IgD-negative memory B cell (primary cell): ENCODE data around the gene MCF2L. TPM values are rescaled to one million over a fixed set of nuclear protein-coding genes. Genes with fewer than 3 reads are reported as not detected.

Source experiments
- H3K27ac Mint-ChIP-seq, 3 donors: one replicate each; pipeline ENCODE4 v1.8.0; 2020 to 2022; ENCODE audit warnings: mild to moderate bottlenecking in 3 of 3, mixed read lengths in 3 of 3, moderate library complexity in 1 of 3
- H3K27me3 Mint-ChIP-seq: one replicate; pipeline ENCODE4 v1.8.0; 2021; ENCODE audit warnings: mixed read lengths
- H3K36me3 Mint-ChIP-seq: one replicate; pipeline ENCODE4 v1.8.0; 2020; ENCODE audit warnings: mild to moderate bottlenecking, mixed read lengths
- H3K4me1 Mint-ChIP-seq, 3 donors: one replicate each; pipeline ENCODE4 v1.8.0; 2020 to 2022; ENCODE audit warnings: mixed read lengths in 3 of 3, mild to moderate bottlenecking in 1 of 3
- H3K4me3 Mint-ChIP-seq, 4 donors: one replicate each; pipeline ENCODE4 v1.8.0; 2020 to 2022; ENCODE audit warnings: mild to moderate bottlenecking in 4 of 4, mixed read lengths in 4 of 4, moderate library complexity in 3 of 4
- H3K9me3 Mint-ChIP-seq, 3 donors: one replicate each; pipeline ENCODE4 v1.8.0; 2020 to 2021; ENCODE audit warnings: mixed read lengths in 3 of 3, mild to moderate bottlenecking in 1 of 3
- polyA plus RNA-seq: library from polyadenylated mRNA; unstranded; fragments of 300-500 nt; fragmentation: Illumina TruSeq; gene quantifications from one replicate; pipeline ENCODE4 v1.2.3, GENCODE V29; 2021

The MCF2L gene
- polyA plus RNA-seq, 1 donor from 2014 or later = 1.7 TPM

DNA sequence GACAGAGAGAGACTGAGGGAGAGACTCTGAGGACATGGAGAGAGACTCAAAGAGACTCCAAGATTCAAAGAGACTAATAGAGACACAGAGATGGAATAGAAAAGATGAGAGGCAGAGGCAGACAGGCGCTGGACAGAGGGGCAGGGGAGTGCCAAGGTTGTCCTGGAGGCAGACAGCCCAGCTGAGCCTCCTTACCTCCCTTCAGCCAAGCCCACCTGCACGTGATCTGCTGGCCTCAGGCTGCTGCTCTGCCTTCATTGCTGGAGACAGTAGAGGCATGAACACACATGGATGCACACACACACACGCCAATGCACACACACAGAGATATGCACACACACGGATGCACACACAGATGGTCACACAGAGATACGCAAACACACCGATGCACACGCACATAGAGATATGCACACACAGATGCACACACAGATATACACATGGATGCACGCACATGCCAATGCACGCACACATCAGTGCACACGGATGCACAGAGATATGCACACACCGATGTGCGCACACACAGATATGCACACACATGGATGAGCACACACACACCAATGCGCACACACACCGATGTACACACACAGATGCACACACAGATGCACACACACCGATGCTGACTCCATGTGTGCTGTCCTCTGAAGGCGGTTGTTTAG lies 150.3 kb downstream of the MCF2L start:
- peaks cover 1% of the 10 kb centered on the region for H3K27me3 Mint-ChIP-seq
- H3K4me1 Mint-ChIP-seq = no peaks in the 10 kb centered on the region
- no peaks in the 10 kb centered on the region for H3K36me3 Mint-ChIP-seq
- no peaks in the 10 kb centered on the region for H3K9me3 Mint-ChIP-seq
- H3K4me3 Mint-ChIP-seq = no peak overlapping the region
- peak overlapping the region in 1 of 3 donors; percentile 77 for H3K27ac Mint-ChIP-seq

DNA sequence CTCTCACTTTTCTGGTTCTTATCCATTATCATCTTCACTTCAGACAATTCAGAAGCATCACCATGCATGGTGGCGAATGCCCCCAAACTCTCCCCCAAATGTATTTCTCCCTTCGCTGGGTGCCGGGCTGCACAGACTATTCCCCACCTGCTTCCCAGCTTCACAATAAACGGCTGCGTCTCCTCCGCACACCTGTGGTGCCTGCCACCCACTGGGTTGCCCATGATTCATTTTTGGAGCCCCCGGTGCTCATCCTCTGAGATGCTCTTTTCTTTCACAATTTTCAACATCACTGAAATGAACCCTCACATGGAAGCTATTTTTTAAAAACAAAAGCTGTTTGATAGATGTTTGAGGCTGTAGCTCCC lies 150.8 kb downstream of the MCF2L start:
- H3K27me3 Mint-ChIP-seq = peaks cover 1% of the 10 kb centered on the region
- H3K27ac Mint-ChIP-seq = peak overlapping the region in 1 of 3 donors; percentile 77
- no peaks in the 10 kb centered on the region for H3K36me3 Mint-ChIP-seq
- H3K9me3 Mint-ChIP-seq = no peaks in the 10 kb centered on the region
- H3K4me3 Mint-ChIP-seq = no peak overlapping the region
- H3K4me1 Mint-ChIP-seq = no peaks in the 10 kb centered on the region

DNA sequence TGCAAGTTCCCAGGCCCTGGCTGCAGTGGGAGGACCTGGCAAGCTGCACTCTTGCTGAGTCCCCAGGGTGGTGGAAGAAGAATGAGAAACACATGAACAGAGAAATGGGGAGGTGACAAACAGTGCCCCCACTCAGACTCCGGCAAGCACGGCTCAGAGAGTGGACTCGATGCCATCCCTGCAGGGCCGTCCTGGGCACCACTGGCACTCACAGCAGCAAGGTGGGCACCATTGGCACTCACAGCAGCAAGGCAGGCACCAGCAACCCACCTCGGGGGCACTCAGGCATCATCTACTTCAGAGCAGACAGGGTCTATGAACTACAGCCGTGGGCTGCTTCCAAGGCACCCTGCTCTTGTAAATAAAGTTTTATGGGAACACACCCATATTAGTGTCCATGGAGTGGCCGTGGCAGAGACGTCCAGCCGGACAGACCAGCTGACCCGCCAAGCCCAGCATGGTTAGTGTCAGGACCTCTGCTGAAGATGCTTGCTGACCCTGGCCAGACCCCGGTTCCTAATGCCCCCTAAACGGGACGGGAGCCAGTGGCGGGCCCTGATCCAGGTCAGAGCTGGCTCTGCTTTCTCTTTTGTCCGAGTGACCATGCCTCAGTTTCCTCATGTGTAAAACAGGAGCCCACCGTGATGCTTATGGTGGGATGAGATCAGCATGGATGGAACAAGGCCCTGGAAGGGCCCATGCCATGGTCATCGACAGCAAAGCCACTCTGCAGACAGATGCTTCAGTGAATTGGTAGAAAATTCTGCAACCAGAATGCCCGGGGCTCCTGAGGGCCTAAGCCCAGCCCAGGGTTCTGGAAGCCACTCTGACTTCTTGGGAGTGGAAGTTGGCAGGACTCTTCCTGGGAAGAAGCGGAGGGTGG lies 151.5 kb downstream of the MCF2L start:
- H3K27me3 Mint-ChIP-seq = peaks cover 1% of the 10 kb centered on the region
- no peak overlapping the region for H3K4me3 Mint-ChIP-seq
- H3K27ac Mint-ChIP-seq = no peak overlapping the region
- no peaks in the 10 kb centered on the region for H3K9me3 Mint-ChIP-seq
- no peaks in the 10 kb centered on the region for H3K4me1 Mint-ChIP-seq
- no peaks in the 10 kb centered on the region for H3K36me3 Mint-ChIP-seq

DNA sequence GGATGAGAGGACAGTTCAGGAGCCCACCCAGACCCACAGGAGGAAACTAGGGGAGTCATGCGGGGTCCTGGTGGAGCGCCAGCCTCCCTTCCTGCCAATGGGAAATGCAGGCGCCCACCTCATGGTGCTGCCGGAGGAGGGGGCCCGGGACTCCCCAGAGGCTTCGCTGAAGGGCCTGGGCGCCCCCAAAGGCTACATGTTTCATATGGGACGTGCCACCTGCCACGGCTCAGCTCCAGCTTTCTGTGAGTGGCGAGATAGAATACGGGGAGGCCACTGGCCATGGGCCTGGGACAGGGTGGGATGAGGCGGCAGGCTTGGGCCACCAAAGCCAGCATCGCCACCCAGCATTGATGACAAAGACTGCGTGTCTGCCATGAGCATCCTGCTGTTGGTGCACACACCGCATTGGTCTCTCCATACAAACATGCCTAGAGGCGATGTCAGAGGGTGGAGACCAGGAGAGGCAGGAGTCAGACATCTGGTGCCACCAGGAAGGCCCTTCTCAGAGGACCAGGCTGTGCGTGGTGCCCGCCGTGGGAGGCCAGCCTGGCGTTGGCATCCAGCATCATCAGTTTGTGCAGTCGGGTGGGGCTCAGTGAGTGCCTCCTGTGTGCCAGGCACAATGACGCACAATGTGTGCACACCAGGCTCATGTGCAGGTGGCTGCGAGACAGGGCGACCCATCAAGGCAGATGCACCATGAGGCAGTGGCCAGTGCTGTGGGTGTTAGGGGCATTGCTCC lies 152.3 kb downstream of the MCF2L start:
- H3K27me3 Mint-ChIP-seq = peaks cover 5% of the 10 kb centered on the region
- no peaks in the 10 kb centered on the region for H3K9me3 Mint-ChIP-seq

DNA sequence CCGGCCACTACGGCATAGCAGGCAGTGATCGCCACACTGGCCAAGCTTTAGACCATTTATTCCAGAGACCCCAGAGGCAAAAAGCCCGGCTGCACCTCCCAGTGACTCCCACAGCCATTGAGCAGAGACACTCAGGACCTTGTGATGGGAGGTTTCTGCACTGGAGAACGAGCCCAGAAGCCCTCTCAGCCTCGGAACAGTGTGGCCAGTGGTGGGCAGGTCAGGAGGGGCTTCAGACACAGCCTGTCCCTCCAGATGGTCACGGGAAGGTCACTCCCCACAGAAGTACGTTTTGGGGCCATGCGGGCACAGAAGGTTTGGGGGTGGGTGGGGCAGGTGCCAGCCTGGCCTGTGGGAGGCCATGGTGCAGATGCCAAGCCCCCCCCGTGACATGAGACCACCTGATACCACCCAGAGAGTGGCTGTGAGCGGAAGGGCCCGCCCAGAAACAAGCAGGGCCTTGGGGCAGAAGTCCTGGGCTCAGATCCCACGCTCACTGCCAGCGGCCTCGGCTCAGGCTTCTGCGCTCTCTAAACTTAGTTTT lies 153.0 kb downstream of the MCF2L start:
- peaks cover 5% of the 10 kb centered on the region for H3K27me3 Mint-ChIP-seq
- no peaks in the 10 kb centered on the region for H3K4me1 Mint-ChIP-seq
- no peaks in the 10 kb centered on the region for H3K9me3 Mint-ChIP-seq
- no peak overlapping the region for H3K27ac Mint-ChIP-seq
- no peaks in the 10 kb centered on the region for H3K36me3 Mint-ChIP-seq
- peak overlapping the region in 1 of 4 donors; percentile 17 for H3K4me3 Mint-ChIP-seq

More for the DNA sequence above, 152.3 kb downstream of the MCF2L start:
- Mint-ChIP-seq H3K27ac (no peak overlapping the region), H3K4me3 (no peak overlapping the region), H3K36me3 (no peaks in the 10 kb centered on the region), H3K4me1 (no peaks in the 10 kb centered on the region)

DNA sequence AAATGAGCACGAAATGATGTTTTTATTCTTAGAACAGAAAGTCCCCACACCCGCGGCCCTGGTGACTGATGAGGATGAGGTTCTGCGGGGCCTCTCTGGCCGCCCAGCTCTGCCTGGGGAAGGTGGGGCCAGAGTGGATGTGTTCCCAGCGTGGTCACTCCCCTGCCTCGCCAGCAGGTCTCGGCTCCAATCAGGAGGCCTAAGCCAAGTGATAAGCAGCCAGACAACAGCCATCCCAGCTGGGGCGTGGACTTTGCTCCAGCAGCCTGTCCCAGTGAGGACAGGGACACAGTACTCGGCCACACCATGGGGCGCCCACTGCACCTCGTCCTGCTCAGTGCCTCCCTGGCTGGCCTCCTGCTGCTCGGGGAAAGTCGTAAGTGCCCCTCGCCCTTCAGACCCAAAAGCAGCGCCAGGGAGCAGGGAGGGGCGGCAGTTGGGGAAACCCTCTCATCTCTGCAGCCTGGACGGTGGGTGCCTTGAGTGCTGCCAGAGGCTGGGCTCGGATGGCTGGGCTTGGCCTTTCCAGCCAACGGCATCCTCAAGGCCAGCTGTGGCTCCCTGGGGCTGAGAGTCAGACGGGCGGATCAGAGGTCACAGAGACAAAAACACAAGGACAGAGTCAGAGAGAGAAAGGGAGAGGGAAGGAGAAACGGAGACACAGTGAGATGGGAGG lies 153.7 kb downstream of the MCF2L start, which contains the start of gene F10:
Gene F10 (plus strand): TSS at position 250 of the 676 bp plus-strand sequence. CDS start 57 bp downstream, at position 307.
- Mint-ChIP-seq H3K27ac (no peak within 1 kb of the TSS), H3K4me1 (no peaks in the 10 kb centered on the region), H3K4me3 (peak within 1 kb of the TSS in 1 of 4 donors; percentile 17), H3K36me3 (no peaks in the 10 kb centered on the region), H3K27me3 (peaks cover 10% of the 10 kb centered on the region), H3K9me3 (no peaks in the 10 kb centered on the region)

DNA sequence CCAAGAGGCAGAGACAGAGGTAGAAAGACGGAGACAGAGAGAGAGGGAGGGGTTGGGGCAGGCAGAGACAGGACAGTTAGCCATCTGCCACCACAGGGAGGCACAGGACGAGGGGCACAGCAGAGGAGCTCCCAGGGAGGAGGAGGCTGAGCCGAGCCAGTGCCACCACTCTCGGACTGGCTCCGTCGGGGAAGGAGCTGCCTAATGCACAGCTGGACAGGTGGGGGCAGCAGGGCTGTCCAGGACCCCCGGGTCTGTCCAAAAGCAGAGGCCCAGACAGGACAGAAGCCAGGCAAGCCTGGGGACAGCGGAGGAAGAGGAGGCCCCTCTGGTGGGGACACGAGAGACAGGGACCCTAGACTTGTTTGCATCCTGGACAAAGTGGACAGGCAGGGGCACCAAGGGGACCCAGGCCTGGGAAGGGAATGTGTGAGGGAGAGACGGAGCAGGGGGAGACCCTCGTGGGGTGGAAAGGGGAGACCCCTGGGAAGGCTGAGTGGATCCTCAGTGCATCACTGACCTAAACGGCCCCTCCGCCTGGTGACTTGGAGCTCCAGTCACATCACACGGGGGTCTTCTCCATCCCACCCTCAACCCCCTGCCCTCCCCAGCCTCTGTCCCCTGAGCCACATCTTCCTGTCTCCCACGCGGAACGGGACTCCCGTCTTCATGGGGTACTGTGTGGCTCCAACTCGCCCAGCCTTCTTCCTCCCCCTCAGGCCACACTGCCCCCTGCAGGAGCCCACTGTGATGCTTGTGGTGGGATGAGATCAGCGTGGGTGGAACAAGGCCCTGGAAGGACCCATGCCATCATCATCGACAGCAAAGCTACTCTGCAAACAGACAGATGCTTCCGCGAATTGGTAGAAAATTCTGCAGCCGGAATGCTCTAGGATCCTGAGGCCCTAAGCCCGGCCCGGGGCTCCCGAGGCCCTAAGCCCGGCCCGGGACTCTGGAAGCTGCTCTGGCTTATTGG lies 154.5 kb downstream of the MCF2L start:
- H3K4me3 Mint-ChIP-seq = no peak overlapping the region
- no peaks in the 10 kb centered on the region for H3K36me3 Mint-ChIP-seq
- H3K27ac Mint-ChIP-seq = no peak overlapping the region

DNA sequence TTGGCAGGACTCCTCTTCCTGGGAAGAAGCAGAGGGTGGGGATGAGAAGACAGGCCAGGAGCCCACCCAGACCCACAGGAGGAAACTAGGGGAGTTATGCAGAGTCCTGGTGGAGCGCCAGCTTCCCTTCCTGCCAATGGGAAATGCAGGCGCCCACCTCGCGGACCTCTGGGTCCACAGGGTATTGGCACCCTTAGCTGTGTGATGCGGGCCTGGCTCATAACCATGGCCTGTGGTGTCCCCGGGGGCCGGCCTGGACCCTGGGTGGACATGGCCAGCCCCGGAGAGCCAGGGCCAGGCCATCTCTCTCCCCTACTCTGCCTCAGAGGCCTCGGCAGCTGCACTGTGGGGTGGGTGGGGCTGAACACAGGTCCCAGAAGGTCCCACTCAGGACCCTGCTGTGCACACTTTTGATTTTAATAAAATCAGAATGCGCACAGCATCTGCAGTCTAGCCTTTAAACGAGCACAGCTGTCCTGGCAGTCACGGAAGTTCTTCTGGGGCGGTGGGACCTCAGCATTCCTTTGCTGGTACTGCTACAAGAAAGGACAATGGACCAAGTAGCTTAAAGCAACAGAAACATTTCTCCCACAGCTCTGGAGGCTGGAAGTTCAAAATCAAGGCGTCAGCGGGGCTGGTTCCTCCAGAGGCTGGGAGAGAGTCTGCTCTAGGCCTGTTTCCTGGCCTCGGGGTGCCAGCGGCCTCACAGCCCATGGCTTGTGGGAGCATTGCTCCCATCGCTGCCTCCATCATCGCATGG lies 155.4 kb downstream of the MCF2L start:
- no peaks in the 10 kb centered on the region for H3K36me3 Mint-ChIP-seq
- no peaks in the 10 kb centered on the region for H3K4me1 Mint-ChIP-seq
- H3K9me3 Mint-ChIP-seq = no peaks in the 10 kb centered on the region
- H3K27ac Mint-ChIP-seq = no peak overlapping the region
- no peak overlapping the region for H3K4me3 Mint-ChIP-seq
- H3K27me3 Mint-ChIP-seq = peaks cover 16% of the 10 kb centered on the region

More for the DNA sequence above, 154.5 kb downstream of the MCF2L start:
- H3K4me1 Mint-ChIP-seq = no peaks in the 10 kb centered on the region
- peaks cover 11% of the 10 kb centered on the region for H3K27me3 Mint-ChIP-seq
- H3K9me3 Mint-ChIP-seq = no peaks in the 10 kb centered on the region

DNA sequence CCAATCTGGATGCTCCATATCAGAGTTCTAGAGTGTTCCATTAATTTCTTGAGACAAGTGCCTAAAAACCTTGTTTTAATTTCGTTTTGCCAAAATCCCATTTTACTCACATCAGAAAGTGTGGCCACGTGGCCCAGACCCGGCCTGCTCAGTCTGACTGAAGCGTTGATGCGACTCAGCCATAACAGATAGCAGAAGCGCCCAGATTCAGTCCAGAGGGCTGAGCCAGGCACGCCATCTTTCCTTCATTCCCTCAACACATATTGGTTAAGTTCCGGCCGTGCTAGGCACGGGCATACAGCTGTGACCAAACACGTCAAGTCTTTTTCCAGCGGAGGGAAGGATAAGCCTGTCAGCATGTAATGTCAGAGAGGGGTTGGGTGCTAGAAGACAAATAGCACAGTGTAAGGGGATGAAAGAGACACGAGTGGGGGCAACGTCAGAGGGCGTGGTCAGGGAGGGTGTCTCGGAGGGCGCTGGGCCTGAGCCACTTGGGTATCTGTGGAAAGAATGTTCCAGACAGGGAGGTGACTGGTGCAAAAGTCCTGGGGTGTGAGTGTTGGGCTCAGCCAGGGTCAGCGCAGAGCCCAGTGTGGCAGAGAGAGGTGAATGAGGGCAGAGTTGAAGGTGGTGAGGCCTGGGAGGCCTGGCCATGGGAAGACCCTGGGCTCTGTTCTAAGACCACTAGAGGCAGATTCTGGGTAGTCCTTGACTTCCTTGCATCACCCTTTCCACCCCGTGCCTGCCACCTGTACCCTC lies 156.7 kb downstream of the MCF2L start:
- H3K36me3 Mint-ChIP-seq = no peaks in the 10 kb centered on the region
- no peak overlapping the region for H3K27ac Mint-ChIP-seq
- H3K4me3 Mint-ChIP-seq = no peak overlapping the region
- H3K9me3 Mint-ChIP-seq = no peaks in the 10 kb centered on the region
- peaks cover 16% of the 10 kb centered on the region for H3K27me3 Mint-ChIP-seq
- H3K4me1 Mint-ChIP-seq = no peaks in the 10 kb centered on the region

DNA sequence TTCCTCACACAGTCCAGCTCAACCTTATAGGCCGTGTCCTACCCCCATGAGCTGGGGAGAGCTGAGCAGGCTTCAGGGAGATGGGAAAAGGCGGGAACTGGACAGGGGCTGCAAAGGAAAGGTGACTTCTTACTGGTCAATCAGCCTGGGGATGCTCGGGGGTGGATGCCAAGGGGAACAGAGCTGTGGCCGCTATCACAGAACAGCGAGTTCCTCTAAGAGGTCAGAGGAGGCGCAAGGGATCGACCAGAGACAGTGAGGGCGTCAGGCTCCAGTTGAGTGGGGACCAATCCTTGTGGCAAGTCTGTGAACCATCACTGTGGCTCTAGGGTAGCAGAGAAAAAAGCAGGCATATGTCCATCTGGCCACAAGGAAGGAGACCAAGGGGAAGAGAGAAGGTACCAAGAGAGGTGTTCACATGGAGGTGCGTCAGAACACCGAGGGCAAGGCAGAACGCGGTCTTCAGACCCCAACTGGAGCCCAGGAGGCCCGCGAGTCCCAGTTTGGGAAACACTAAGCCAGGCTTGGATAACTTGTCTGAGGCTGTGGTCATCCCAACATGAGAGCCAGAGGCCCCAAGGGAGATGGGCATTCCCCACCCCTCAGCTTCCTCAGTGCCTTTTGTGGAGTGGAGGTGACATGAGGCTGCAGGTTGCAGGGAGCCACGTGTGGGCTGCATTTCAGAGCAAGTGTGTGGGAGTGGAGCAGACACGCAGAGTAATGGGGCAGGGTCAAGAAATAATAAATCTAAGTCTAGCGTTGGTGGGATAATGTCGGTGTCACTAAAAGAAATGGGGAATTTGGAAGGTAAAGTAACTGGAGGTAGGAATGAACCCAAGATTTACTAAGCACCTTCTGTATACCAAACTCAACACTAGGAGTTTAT lies 157.5 kb downstream of the MCF2L start:
- H3K27ac Mint-ChIP-seq = no peak overlapping the region
- H3K36me3 Mint-ChIP-seq = no peaks in the 10 kb centered on the region
- no peaks in the 10 kb centered on the region for H3K9me3 Mint-ChIP-seq
- H3K27me3 Mint-ChIP-seq = peaks cover 16% of the 10 kb centered on the region
- H3K4me1 Mint-ChIP-seq = no peaks in the 10 kb centered on the region
- no peak overlapping the region for H3K4me3 Mint-ChIP-seq

DNA sequence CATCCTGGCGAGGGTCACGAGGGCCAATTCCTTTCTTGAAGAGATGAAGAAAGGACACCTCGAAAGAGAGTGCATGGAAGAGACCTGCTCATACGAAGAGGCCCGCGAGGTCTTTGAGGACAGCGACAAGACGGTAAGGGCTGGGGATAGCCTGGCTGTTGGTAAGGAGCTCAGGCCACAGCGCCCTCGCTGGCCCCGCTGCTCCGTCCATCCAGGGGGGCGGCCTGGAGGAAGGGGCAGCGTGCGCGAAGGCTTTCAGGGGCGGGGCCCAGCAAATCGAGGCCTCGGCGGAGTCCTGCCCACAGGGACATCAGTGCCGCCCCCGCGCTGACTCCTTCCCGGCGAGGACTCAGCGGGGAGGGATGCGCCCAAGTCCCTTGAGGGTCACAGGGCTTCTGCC lies 160.5 kb downstream of the MCF2L start:
- Mint-ChIP-seq H3K4me3 (no peak overlapping the region), H3K27me3 (peaks cover 24% of the 10 kb centered on the region), H3K36me3 (no peaks in the 10 kb centered on the region), H3K9me3 (peaks cover 2 to 5% (median 2%) of the 10 kb centered on the region in 3 donors), H3K27ac (no peak overlapping the region), H3K4me1 (no peaks in the 10 kb centered on the region)
